RWPE2 (cell line): Measurements from ENCODE around the gene CNTN4.

ENCODE experiments used
- ATAC-seq: fragments of 200-7000 bp; cut with Tn5 transposase; 3 replicates; pipeline ENCODE4 v1.9.1; 2021; ENCODE audit warnings: low read depth
- DNase-seq: peaks from one replicate; pipeline ENCODE4 v3.0.0-alpha.2; 2020; ENCODE audit warnings: low spot score
- H3K27ac ChIP-seq: fragments of 450-650 bp; 2 replicates; pipeline ENCODE4 v1.5.1; 2017; ENCODE audit warnings: mild to moderate bottlenecking; ENCODE audit not compliant: poor library complexity, severe bottlenecking
- H3K27me3 ChIP-seq: fragments of 250-450 bp; sonication (Bioruptor Pico); 2 replicates; pipeline ENCODE4 v1.5.1; 2021; ENCODE audit warnings: mild to moderate bottlenecking, moderate library complexity; ENCODE audit not compliant: insufficient read depth, poor library complexity, severe bottlenecking
- H3K36me3 ChIP-seq: fragments of 250-450 bp; sonication (Bioruptor Pico); 2 replicates; pipeline ENCODE4 v1.5.1; 2020; ENCODE audit warnings: low read depth, mild to moderate bottlenecking, moderate library complexity
- H3K4me1 ChIP-seq: fragments of 250-450 bp; sonication (Bioruptor Pico); 2 replicates; pipeline ENCODE4 v1.5.1; 2021; ENCODE audit warnings: mild to moderate bottlenecking, moderate library complexity; ENCODE audit not compliant: insufficient read depth, poor library complexity, severe bottlenecking
- H3K4me3 ChIP-seq: fragments of 250-450 bp; sonication (Bioruptor Pico); 2 replicates; pipeline ENCODE4 v1.5.1; 2021; ENCODE audit warnings: mild to moderate bottlenecking, moderate library complexity; ENCODE audit not compliant: severe bottlenecking
- H3K9me3 ChIP-seq: fragments of 250-450 bp; sonication (Bioruptor Pico); 2 replicates; pipeline ENCODE4 v1.5.1; 2021; ENCODE audit warnings: mild to moderate bottlenecking, moderate library complexity; ENCODE audit not compliant: severe bottlenecking
- TF ChIP-seq, protein P1 (sequence below): fragments of 450-650 bp; IDR thresholded peaks from one replicate; pipeline ENCODE4 v1.5.1; 2017; ENCODE audit warnings: mild to moderate bottlenecking, moderate library complexity; ENCODE audit not compliant: poor library complexity, severe bottlenecking

The CNTN4 gene

GRCh38 chr3:3023111-3023745 is 924.6 kb downstream of the CNTN4 start:
- DNase-seq (no peak), ATAC-seq (no peak)
- Histone ChIP-seq H3K9me3 (no peaks in the 10 kb centered on the region), H3K36me3 (no peaks in the 10 kb centered on the region), H3K4me1 (no peaks in the 10 kb centered on the region), H3K27ac (no peak overlapping the region), H3K4me3 (no peak overlapping the region), H3K27me3 (peaks cover 4% of the 10 kb centered on the region)
- TF ChIP-seq, protein P1, sequence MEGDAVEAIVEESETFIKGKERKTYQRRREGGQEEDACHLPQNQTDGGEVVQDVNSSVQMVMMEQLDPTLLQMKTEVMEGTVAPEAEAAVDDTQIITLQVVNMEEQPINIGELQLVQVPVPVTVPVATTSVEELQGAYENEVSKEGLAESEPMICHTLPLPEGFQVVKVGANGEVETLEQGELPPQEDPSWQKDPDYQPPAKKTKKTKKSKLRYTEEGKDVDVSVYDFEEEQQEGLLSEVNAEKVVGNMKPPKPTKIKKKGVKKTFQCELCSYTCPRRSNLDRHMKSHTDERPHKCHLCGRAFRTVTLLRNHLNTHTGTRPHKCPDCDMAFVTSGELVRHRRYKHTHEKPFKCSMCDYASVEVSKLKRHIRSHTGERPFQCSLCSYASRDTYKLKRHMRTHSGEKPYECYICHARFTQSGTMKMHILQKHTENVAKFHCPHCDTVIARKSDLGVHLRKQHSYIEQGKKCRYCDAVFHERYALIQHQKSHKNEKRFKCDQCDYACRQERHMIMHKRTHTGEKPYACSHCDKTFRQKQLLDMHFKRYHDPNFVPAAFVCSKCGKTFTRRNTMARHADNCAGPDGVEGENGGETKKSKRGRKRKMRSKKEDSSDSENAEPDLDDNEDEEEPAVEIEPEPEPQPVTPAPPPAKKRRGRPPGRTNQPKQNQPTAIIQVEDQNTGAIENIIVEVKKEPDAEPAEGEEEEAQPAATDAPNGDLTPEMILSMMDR = no peak

DNA sequence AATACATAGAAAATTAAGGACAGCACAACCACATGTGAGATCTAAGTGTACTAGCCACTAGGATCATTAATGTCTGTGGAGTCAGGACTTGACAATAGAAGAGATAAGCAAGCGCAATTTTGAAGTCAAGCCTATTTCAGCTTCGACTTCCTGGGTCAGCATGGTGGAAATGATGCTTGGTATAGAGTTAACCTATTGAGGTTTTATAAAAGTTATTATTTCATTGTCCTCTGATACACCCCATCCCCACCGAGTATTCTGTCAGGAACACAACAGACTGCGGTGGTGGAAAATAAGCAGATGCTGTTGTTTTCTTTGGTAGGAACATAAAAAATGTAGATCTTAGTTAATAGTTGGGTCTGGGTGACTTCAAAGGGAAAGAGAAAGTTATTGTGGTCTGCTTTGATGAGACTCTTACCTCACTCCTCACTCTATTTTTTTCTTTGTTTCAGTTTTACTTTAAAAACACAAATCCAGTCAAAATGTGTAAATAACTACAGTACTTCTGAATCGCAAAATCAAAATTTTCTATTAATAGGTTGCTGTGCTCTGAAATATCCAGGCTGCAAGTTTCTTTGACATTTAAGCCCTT is 929.4 kb downstream of the CNTN4 start:
- TF ChIP-seq, protein P1 = no peak
- no peak for ATAC-seq
- no peak for DNase-seq
- Histone ChIP-seq H3K27me3 (peaks cover 4% of the 10 kb centered on the region), H3K4me1 (no peaks in the 10 kb centered on the region), H3K36me3 (no peaks in the 10 kb centered on the region), H3K27ac (no peak overlapping the region), H3K9me3 (no peaks in the 10 kb centered on the region), H3K4me3 (no peak overlapping the region)

DNA sequence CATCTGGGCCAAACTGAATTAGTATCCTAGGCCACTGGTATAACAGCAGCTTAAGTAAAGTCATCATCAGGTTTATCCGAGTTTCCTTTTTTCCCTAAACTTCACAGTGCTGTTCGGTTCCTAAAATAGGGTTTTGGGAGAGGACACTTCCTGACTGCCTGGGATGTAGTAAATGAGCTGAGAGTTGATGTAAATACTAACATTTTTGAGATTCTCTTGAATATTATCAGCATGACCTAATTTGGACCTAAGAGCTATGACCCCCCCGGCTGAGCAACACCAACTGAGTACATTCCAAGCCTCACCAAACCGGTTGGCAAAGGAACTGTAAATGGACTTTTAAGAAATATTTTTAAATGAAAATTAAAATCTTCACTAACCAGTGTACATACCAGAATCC is 932.7 kb downstream of the CNTN4 start:
- ATAC-seq = no peak
- Histone ChIP-seq H3K4me1 (no peaks in the 10 kb centered on the region), H3K27me3 (no peaks in the 10 kb centered on the region), H3K27ac (no peak overlapping the region), H3K9me3 (no peaks in the 10 kb centered on the region), H3K36me3 (no peaks in the 10 kb centered on the region), H3K4me3 (no peak overlapping the region)
- TF ChIP-seq, protein P1 = no peak
- DNase-seq = no peak

GRCh38 chr3:3037156-3037555 is 938.5 kb downstream of the CNTN4 start:
- Histone ChIP-seq H3K27ac (no peak overlapping the region), H3K27me3 (no peaks in the 10 kb centered on the region), H3K4me3 (no peak overlapping the region), H3K9me3 (no peaks in the 10 kb centered on the region), H3K36me3 (no peaks in the 10 kb centered on the region), H3K4me1 (no peaks in the 10 kb centered on the region)
- no peak for DNase-seq
- TF ChIP-seq, protein P1 = no peak
- no peak for ATAC-seq
